GM06990 (cell line): ENCODE data around the gene GALK2.
A peak's percentile ranks its signal among the peaks of the same experiment; 100 is the strongest.

Experiments
- DNase-seq: peaks from one replicate; pipeline ENCODE4 v3.0.0-alpha.2; 2011; ENCODE audit not compliant: insufficient read length; ENCODE audit errors: extremely low read depth
- H3K27me3 ChIP-seq: replicated peaks from 2 replicates; pipeline ENCODE4 v1.6.0; 2011; ENCODE audit warnings: low read length; ENCODE audit not compliant: control insufficient read depth, insufficient read depth
- H3K36me3 ChIP-seq: 2 replicates; pipeline ENCODE4 v1.5.1; 2011; ENCODE audit warnings: low read length; ENCODE audit not compliant: control insufficient read depth, insufficient read depth
- H3K4me3 ChIP-seq: replicated peaks from 2 replicates; pipeline ENCODE4 v1.5.1; 2011; ENCODE audit warnings: low read depth, mild to moderate bottlenecking, control low read depth, low read length
- CTCF ChIP-seq: IDR thresholded peaks from 2 replicates; pipeline ENCODE4 v1.5.1; 2011; ENCODE audit warnings: low read length, control low read depth, mild to moderate bottlenecking, inconsistent platforms; ENCODE audit not compliant: insufficient read depth, poor library complexity, severe bottlenecking

Gene GALK2

GRCh38 chr15:49154359-49154758 is 15.7 kb upstream of the GALK2 start:
- DNase-seq: no peak
- Histone ChIP-seq H3K4me3 (peak overlapping the region; percentile 96), H3K27me3 (no peaks in the 10 kb centered on the region), H3K36me3 (no peaks in the 10 kb centered on the region)
- no peak for TF ChIP-seq CTCF

GRCh38 chr15:49154799-49155109 is 15.3 kb upstream of the GALK2 start:
- Histone ChIP-seq H3K36me3 (no peaks in the 10 kb centered on the region), H3K4me3 (peak overlapping the region; percentile 96), H3K27me3 (no peaks in the 10 kb centered on the region)
- TF ChIP-seq CTCF: no peak
- no peak for DNase-seq

- peak; percentile 85 for DNase-seq
- peak within 1 kb of the TSS; percentile 96 for H3K4me3 ChIP-seq
- no peak for TF ChIP-seq CTCF
- H3K36me3 ChIP-seq: no peaks in the 10 kb centered on the region
- no peaks in the 10 kb centered on the region for H3K27me3 ChIP-seq
These were observed 14.8 kb upstream of the GALK2 start, which contains the start of gene COPS2 for GRCh38 chr15:49155110-49155833. COPS2 (minus strand) TSS chr15:49155599; CDS start chr15:49155578, 21 bp downstream.

GRCh38 chr15:49155834-49156627 is 14.0 kb upstream of the GALK2 start:
- no peak for DNase-seq
- H3K4me3 ChIP-seq: peak overlapping the region; percentile 96
- no peaks in the 10 kb centered on the region for H3K36me3 ChIP-seq
- H3K27me3 ChIP-seq: no peaks in the 10 kb centered on the region
- no peak for TF ChIP-seq CTCF

- no peak for DNase-seq
- H3K36me3 ChIP-seq: no peaks in the 10 kb centered on the region
- TF ChIP-seq CTCF: no peak
- H3K4me3 ChIP-seq: no peak overlapping the region
- no peaks in the 10 kb centered on the region for H3K27me3 ChIP-seq
These were observed 6.4 kb upstream of the GALK2 start for GRCh38 chr15:49163678-49164077.
